K562 (cell line): Measurements from ENCODE around the gene TSPAN18. TPM values are rescaled to one million over a fixed set of nuclear protein-coding genes. Genes with fewer than 3 reads are reported as not detected.

ENCODE experiments used
- ATAC-seq: fragments of 200-7000 bp; cut with Tn5 transposase; 3 replicates; pipeline ENCODE4 v1.9.1; 2020; ENCODE audit warnings: moderate library complexity
- BruUV-seq: library from RNA; stranded (reverse); fragments of 400-500 nt; replicated peaks from 2 replicates; lab custom pipeline; 2021; lab: Mats Ljungman, UMichigan
- CTCF ChIA-PET: fragments of 300-600 bp; formaldehyde crosslinking; extraction: SDS; loops from one replicate; lab custom pipeline; 2021; ENCODE audit warnings: low intra/inter-chr PET ratio; lab: Yijun Ruan, JAX
- POLR2A ChIA-PET: fragments of 300-600, 350-650 bp; sonication (Branson Sonifier 250); formaldehyde crosslinking; extraction: SDS; loops from one replicate; lab custom pipeline; 2021; ENCODE audit warnings: antibody characterized with exemption, inconsistent platforms; lab: Yijun Ruan, JAX
- DNase-seq, 4 experiments: peaks; one replicate each; pipeline versions ENCODE4 v3.0.0 to v3.0.0-alpha.2; 2011 to 2018; ENCODE audit warnings: low spot score in 3 of 4, mixed read lengths in 3 of 4; ENCODE audit errors: extremely low read depth in 1 of 4
- FAIRE-seq: peaks from 2 replicates; lab custom pipeline; 2011; peaks lifted over from hg19 to GRCh38; lab: Jason Lieb, UNC
- H2AFZ ChIP-seq: 2 replicates; pipeline ENCODE4 v1.6.0; 2011; ENCODE audit warnings: low read depth, low read length, control low read depth, inconsistent platforms
- H3K27ac ChIP-seq: fragments of 200-600 bp; 3 replicates; pipeline ENCODE4 v1.8.0; 2011; ENCODE audit warnings: low read depth, mild to moderate bottlenecking, control low read depth, inconsistent platforms, low read length, moderate library complexity, mixed read lengths; ENCODE audit errors: extremely low read depth
- H3K27me3 ChIP-seq, 2 experiments: fragments of 300-600 bp in 1 of 2; 2 replicates in 1 of 2; 3 replicates in 1 of 2; pipeline versions ENCODE4 v1.6.0 to v1.8.0; 2011; ENCODE audit warnings: inconsistent platforms in 2 of 2, low read length in 2 of 2, mild to moderate bottlenecking in 1 of 2, mixed read lengths in 1 of 2, moderate library complexity in 1 of 2; ENCODE audit not compliant: control insufficient read depth in 2 of 2, insufficient read depth in 2 of 2
- H3K36me3 ChIP-seq: fragments of 300-600 bp; 3 replicates; pipeline ENCODE4 v1.8.0; 2011; ENCODE audit warnings: mild to moderate bottlenecking, low read length, inconsistent platforms; ENCODE audit not compliant: control insufficient read depth, insufficient read depth
- H3K4me1 ChIP-seq, 2 experiments: fragments of 200-600 bp in 1 of 2; replicated peaks in 1 of 2; 2 replicates in 1 of 2; 3 replicates in 1 of 2; pipeline versions ENCODE4 v1.5.1 to v1.8.0; 2011; ENCODE audit warnings: inconsistent platforms in 2 of 2, low read length in 2 of 2, mild to moderate bottlenecking in 1 of 2, mixed read lengths in 1 of 2, moderate library complexity in 1 of 2; ENCODE audit not compliant: control insufficient read depth in 2 of 2, insufficient read depth in 2 of 2
- H3K4me2 ChIP-seq: 2 replicates; pipeline ENCODE4 v1.6.1; 2011; ENCODE audit warnings: low read length, control low read depth, inconsistent platforms, mixed read lengths; ENCODE audit not compliant: insufficient read depth
- H3K4me3 ChIP-seq: fragments of 200-600 bp; sonication (generic), shearing (Covaris generic); 2 replicates; pipeline ENCODE4 v1.5.1; 2016; ENCODE audit warnings: control low read depth, inconsistent platforms
- H3K79me2 ChIP-seq: fragments of 200-600 bp; 3 replicates; pipeline ENCODE4 v1.8.0; 2011; ENCODE audit warnings: low read length, inconsistent platforms; ENCODE audit not compliant: control insufficient read depth, insufficient read depth
- H3K9ac ChIP-seq, 2 experiments: 2 replicates each; pipeline versions ENCODE4 v1.6.0 to v1.6.1; 2011; ENCODE audit warnings: low read depth in 2 of 2, low read length in 2 of 2, control low read depth in 1 of 2, inconsistent platforms in 1 of 2, mild to moderate bottlenecking in 1 of 2, mixed read lengths in 1 of 2; ENCODE audit not compliant: insufficient read depth in 1 of 2
- H3K9me1 ChIP-seq: one replicate; pipeline ENCODE4 v1.6.0; 2011; ENCODE audit warnings: inconsistent platforms, mild to moderate bottlenecking, low read length, moderate library complexity; ENCODE audit not compliant: control insufficient read depth, insufficient read depth
- H3K9me3 ChIP-seq: replicated peaks from 2 replicates; pipeline ENCODE4 v1.5.1; 2011; ENCODE audit warnings: low read depth, low read length, inconsistent platforms; ENCODE audit not compliant: control insufficient read depth, insufficient read depth
- H4K20me1 ChIP-seq: replicated peaks from 2 replicates; pipeline ENCODE4 v1.6.1; 2011; ENCODE audit warnings: low read length, inconsistent platforms, mixed read lengths; ENCODE audit not compliant: control insufficient read depth, insufficient read depth
- CCAR2 ChIP-seq: fragments of 200-400 bp; formaldehyde crosslinking; IDR thresholded peaks from 2 replicates; pipeline ENCODE4 v1.6.1; 2017; ENCODE audit warnings: mild to moderate bottlenecking, low read depth, low read length
- DACH1 ChIP-seq: fragments of 450-650 bp; IDR thresholded peaks from 2 replicates; pipeline ENCODE4 v1.6.1; 2018; ENCODE audit not compliant: partially characterized antibody
- EWSR1 ChIP-seq: fragments of 450-650 bp; IDR thresholded peaks from 2 replicates; pipeline ENCODE4 v1.6.1; 2018; ENCODE audit warnings: borderline replicate concordance, mild to moderate bottlenecking, low read depth, moderate library complexity; ENCODE audit not compliant: partially characterized antibody
- LEF1 ChIP-seq: fragments of 450-650 bp; IDR thresholded peaks from 2 replicates; pipeline ENCODE4 v1.6.1; 2016; ENCODE audit warnings: mild to moderate bottlenecking
- SIN3B ChIP-seq: fragments of 450-650 bp; IDR thresholded peaks from 2 replicates; pipeline ENCODE4 v1.6.1; 2017; ENCODE audit warnings: low read depth, mild to moderate bottlenecking, moderate library complexity
- ZC3H8 ChIP-seq: fragments of 450-650 bp; IDR thresholded peaks from 2 replicates; pipeline ENCODE4 v1.6.1; 2017
- ZFP1 ChIP-seq: fragments of 450-650 bp; formaldehyde crosslinking; IDR thresholded peaks from 2 replicates; pipeline ENCODE4 v1.4.0; 2020; ENCODE audit warnings: mild to moderate bottlenecking, mixed read lengths
- ZNF354B ChIP-seq: fragments of 250-450 bp; sonication (Bioruptor Pico); IDR thresholded peaks from 2 replicates; pipeline ENCODE4 v1.4.0; 2020
- WGBS: fragments of 100-300 bp; shearing (Covaris generic); methylation state at CpG from one replicate; pipeline ENCODE4 v1.1.6; 2016; ENCODE audit warnings: low coverage, mixed read lengths; ENCODE audit not compliant: insufficient coverage; ENCODE audit errors: missing lambda C conversion rate; 5-methylcytosine and 5-hydroxymethylcytosine counted together
- in situ Hi-C: fragments of 300-500 bp; cut with MboI; formaldehyde crosslinking; loops from 4 replicates; pipeline ENCODE4 v1.15.0; 2018; ENCODE audit warnings: inconsistent platforms, mixed read lengths
- intact Hi-C: fragments of 100-400 bp; cut with micrococcal nuclease; formaldehyde crosslinking; loops from 2 replicates; pipeline ENCODE4 v1.14.2; 2022
- polyA plus RNA-seq, 8 experiments: library from polyadenylated mRNA; depleted of rRNA in 4 of 8; stranded (reverse) in 5 of 8; unstranded in 3 of 8; fragments of >200 nt; fragmentation: Nextera tagmentation in 2 of 8; fragmentation: Illumina TruSeq in 1 of 8; extraction: Ambion mirVana in 2 of 8; extraction: Trizol in 1 of 8; gene quantifications; 2 replicates each; pipeline versions ENCODE4 v1.2.1 to v1.2.3, GENCODE V29; 2011 to 2014; ENCODE audit warnings: inconsistent platforms in 1 of 8, missing spikeins in 1 of 8
- total RNA-seq, 7 experiments: library from RNA; depleted of rRNA in 6 of 7; stranded (reverse); fragments of >200 nt in 6 of 7; fragmentation: Illumina TruSeq in 2 of 7; extraction: Trizol in 2 of 7; gene quantifications; 2 replicates each; pipeline versions ENCODE4 v1.2.1 to v1.2.3, GENCODE V29; 2011 to 2021; ENCODE audit warnings: low replicate concordance in 1 of 7
- TF ChIP-seq, protein P1 (sequence below): fragments of 250-450 bp; sonication (Bioruptor Pico); IDR thresholded peaks from 2 replicates; pipeline ENCODE4 v1.5.0; 2021; ENCODE audit warnings: mild to moderate bottlenecking, moderate library complexity
- TF ChIP-seq, protein P2 (sequence below): fragments of 150-350 bp; conservative IDR thresholded peaks from 2 replicates; pipeline ENCODE4 v1.6.1; 2014; ENCODE audit warnings: low read length

TSPAN18 gene
- total and polyA plus RNA-seq, 9 of the 15 experiments (the other 6 are each of a cell fraction or from before 2014, with no cell fraction given): 0.17 to 0.35 (median 0.22) TPM; not detected in 4

DNA sequence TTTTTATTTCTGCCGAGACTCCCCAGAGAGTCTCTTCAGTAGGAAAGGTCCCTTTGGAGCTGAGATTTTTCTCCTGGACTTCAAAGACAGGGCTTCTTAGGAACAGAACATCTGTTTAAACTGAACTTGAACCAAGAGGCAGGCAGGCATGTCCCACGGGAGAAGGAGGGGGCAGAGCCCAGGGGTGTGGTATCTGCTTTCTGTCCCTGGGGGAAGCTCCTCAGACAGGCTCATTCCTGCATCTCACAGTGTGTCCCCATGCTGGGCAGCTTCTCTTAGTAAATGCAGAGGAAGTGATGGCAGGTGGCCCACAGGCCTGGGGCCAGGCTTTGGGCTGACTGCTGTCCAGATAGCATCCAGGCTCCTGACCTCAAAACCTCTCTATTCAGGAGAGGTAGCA, 47.3 kb downstream of the TSPAN18 start (continued):
- no peak for TF ChIP-seq EWSR1

DNA sequence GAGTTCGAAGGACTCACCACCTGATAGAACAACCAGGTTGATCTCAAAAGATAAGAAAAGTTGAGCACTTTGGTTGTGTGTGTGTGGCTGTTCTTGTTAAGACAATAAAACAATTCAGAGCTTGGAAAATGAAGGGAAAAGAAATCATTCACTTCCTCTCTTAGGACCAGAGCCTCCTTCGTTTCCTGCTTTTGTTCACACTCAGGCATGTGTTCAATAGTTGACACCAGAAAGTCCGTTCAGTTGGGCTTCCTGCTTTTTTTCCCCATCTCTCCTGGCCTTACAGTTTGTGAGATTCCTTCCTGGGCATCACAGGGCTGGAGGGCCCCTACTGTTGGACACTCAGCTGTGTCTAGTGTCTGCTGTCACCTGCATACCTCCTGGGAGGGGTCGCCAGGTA, 48.0 kb downstream of the TSPAN18 start:
- Histone ChIP-seq H3K9me1 (no peaks in the 10 kb centered on the region), H3K4me1 (peaks cover 3 to 23% of the 10 kb centered on the region in 2 experiments; a peak in 4 of 5 replicates), H3K4me3 (no peak overlapping the region), H3K9me3 (no peaks in the 10 kb centered on the region), H3K4me2 (no peak overlapping the region), H4K20me1 (peaks cover 5% of the 10 kb centered on the region; the same call in 1 of the 2 replicates), H3K79me2 (no peaks in the 10 kb centered on the region), H3K36me3 (no peaks in the 10 kb centered on the region), H3K27ac (no peak overlapping the region), H3K9ac (no peak overlapping the region), H2AFZ (no peak overlapping the region), H3K27me3 (peaks cover 4 to 14% of the 10 kb centered on the region in 2 experiments; a peak in 3 of 5 replicates)
- POLR2A ChIA-PET: no interaction called here
- DNase-seq: no peak
- no peak for TF ChIP-seq LEF1
- no peak for TF ChIP-seq ZFP1 (CRISPR knock-in tag)
- TF ChIP-seq ZC3H8: no peak
- TF ChIP-seq, protein P1, sequence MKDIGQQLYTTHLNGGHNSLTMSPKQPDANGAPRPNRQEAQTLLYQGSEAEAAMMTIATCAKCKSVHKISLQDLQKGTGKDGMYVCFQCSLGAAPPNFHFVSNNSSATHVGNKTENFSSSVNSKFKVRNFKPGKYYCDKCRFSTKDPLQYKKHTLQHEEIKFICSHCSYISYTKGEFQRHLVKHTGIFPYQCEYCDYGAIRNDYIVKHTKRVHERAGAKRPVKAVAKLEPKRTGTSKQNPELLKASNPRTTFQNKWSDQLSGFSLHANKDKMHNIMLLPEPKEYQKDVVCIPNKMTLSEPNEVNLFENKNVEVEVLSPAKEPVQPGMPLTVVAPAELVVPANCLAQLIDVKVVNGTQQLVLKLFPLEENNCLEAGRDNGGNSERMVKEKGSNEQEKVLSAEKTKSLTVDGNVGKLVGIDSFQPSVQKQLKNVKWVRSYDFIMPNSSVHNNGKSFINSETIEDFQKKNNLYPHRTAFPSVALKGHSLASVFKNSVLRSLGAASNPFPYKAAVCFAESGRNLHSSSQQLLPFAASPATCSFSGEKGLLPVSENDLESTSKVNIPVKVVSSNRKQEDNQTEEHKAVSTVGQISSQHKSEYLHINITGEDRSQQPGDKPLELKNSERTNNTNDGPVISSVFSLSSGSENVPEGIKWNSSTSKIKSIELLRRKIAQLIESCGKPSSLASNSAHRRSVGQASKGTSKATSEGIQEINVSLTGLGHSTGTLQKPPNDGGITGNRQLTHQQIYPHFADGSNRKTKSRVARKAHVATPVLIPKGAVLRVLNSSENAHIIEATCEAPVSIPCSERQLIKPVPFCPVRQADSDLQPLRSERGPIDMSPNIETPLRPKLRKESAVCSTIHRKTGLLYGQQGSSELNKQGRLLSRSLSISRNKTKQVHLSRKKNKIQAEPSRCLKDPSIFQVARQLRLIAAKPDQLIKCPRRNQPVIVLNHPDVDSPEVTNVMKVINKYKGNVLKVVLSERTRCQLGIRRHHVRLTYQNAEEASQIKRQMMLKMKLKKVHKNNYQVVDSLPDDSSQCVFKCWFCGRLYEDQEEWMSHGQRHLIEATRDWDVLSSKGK (CRISPR knock-in tag): no peak
- TF ChIP-seq, protein P2, sequence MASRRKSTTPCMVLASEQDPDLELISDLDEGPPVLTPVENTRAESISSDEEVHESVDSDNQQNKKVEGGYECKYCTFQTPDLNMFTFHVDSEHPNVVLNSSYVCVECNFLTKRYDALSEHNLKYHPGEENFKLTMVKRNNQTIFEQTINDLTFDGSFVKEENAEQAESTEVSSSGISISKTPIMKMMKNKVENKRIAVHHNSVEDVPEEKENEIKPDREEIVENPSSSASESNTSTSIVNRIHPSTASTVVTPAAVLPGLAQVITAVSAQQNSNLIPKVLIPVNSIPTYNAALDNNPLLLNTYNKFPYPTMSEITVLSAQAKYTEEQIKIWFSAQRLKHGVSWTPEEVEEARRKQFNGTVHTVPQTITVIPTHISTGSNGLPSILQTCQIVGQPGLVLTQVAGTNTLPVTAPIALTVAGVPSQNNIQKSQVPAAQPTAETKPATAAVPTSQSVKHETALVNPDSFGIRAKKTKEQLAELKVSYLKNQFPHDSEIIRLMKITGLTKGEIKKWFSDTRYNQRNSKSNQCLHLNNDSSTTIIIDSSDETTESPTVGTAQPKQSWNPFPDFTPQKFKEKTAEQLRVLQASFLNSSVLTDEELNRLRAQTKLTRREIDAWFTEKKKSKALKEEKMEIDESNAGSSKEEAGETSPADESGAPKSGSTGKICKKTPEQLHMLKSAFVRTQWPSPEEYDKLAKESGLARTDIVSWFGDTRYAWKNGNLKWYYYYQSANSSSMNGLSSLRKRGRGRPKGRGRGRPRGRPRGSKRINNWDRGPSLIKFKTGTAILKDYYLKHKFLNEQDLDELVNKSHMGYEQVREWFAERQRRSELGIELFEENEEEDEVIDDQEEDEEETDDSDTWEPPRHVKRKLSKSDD: no peak
- TF ChIP-seq ZNF354B (CRISPR knock-in tag): no peak
- no peak for TF ChIP-seq DACH1
- no peak for TF ChIP-seq CCAR2
- no peak for TF ChIP-seq SIN3B
- intact Hi-C loops: loop anchor here (5.0 kb wide), 1 partner anchor 47 kb away; the partner anchor contains the start of gene TSPAN18
- ATAC-seq: no peak
- in situ Hi-C loops: no loop called here
- no TSS peak for BruUV-seq
- no peak for FAIRE-seq
- WGBS: 2% methylated on average over 4 of the region's 4 CpGs
- CTCF ChIA-PET: no interaction called here
